ENCODE measurements around the gene SLC12A7. TPM values are rescaled to one million over a fixed set of nuclear protein-coding genes. Genes with fewer than 3 reads are reported as not detected.
"Not testable (repeated sequence)": the region's sequence is repeated elsewhere in the genome, so short reads cannot be mapped to it uniquely, and the experiment has no call there.

Gene SLC12A7
- total and polyA plus RNA-seq, 2 donors: 12.2 to 23.5 TPM

- 97% methylated on average over 36 of the region's 36 CpGs for WGBS
- Histone ChIP-seq H3K27ac (ENCODE audit: low read depth in 1 of 2, low read length in 1 of 2) (no peak overlapping the region), H3K9me3 (ENCODE audit: control insufficient read depth in 2 of 2, insufficient read depth in 1 of 2, low read length in 1 of 2) (peaks cover 0 to 3% of the 10 kb centered on the region in 2 donors), H3K4me3 (ENCODE audit: low read length in 2 of 2) (no peak overlapping the region), H3K27me3 (ENCODE audit: control insufficient read depth in 2 of 2, insufficient read depth in 1 of 2, low read length in 1 of 2) (no peaks in the 10 kb centered on the region), H3K4me1 (ENCODE audit: control insufficient read depth in 2 of 2, insufficient read depth in 2 of 2, low read length in 2 of 2) (no peaks in the 10 kb centered on the region), H3K36me3 (ENCODE audit: control insufficient read depth in 2 of 2, insufficient read depth in 2 of 2, low read length in 1 of 2) (peaks cover 54 to 57% of the 10 kb centered on the region in 2 donors)
- DNase-seq (ENCODE audit: low read depth in 6 of 9, low spot score in 9 of 9): no peak
These were observed 48.9 kb downstream of the SLC12A7 start for GRCh38 chr5:1062761-1063568.

DNA sequence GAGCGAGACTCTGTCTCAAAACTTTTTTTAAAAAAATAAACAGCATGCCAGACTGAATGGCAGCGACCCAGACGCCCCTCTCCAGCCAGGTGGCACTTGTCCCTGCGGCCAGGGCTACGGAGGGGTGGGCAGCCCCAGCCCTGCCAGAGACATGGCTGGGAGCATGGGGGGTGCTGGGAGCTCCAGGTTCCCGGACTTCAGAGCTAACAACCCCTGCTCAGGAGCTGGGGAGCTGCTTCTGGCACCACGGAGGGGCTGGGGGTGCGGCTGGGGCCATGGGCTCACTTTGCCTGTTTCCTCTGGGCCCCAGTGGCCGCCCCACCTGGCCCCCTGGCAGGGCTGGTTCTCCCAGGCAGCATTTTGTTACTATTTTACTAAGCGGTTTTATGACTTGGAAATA is 49.9 kb downstream of the SLC12A7 start:
- Histone ChIP-seq H3K4me1 (ENCODE audit: control insufficient read depth in 2 of 2, insufficient read depth in 2 of 2, low read length in 2 of 2) (no peaks in the 10 kb centered on the region), H3K27me3 (ENCODE audit: control insufficient read depth in 2 of 2, insufficient read depth in 1 of 2, low read length in 1 of 2) (no peaks in the 10 kb centered on the region), H3K9me3 (ENCODE audit: control insufficient read depth in 2 of 2, insufficient read depth in 1 of 2, low read length in 1 of 2) (peaks cover 0 to 3% of the 10 kb centered on the region in 2 donors), H3K27ac (ENCODE audit: low read depth in 1 of 2, low read length in 1 of 2) (no peak overlapping the region), H3K36me3 (ENCODE audit: control insufficient read depth in 2 of 2, insufficient read depth in 2 of 2, low read length in 1 of 2) (peaks cover 60 to 63% of the 10 kb centered on the region in 2 donors), H3K4me3 (ENCODE audit: low read length in 2 of 2) (no peak overlapping the region)
- 90% methylated on average over 10 of the region's 10 CpGs for WGBS
- no peak for DNase-seq (ENCODE audit: low read depth in 6 of 9, low spot score in 9 of 9)

- H3K27me3 ChIP-seq (ENCODE audit: control insufficient read depth in 2 of 2, insufficient read depth in 1 of 2, low read length in 1 of 2); H3K27ac ChIP-seq (ENCODE audit: low read depth in 1 of 2, low read length in 1 of 2); H3K9me3 ChIP-seq (ENCODE audit: control insufficient read depth in 2 of 2, insufficient read depth in 1 of 2, low read length in 1 of 2); H3K4me3 ChIP-seq (ENCODE audit: low read length in 2 of 2); DNase-seq (ENCODE audit: low read depth in 6 of 9, low spot score in 9 of 9); H3K4me1 ChIP-seq (ENCODE audit: control insufficient read depth in 2 of 2, insufficient read depth in 2 of 2, low read length in 2 of 2): not testable (repeated sequence)
- WGBS: over 99% methylated on average over 15 of the region's 43 CpGs
- H3K36me3 ChIP-seq (ENCODE audit: control insufficient read depth in 2 of 2, insufficient read depth in 2 of 2, low read length in 1 of 2): peaks cover 64 to 65% of the 10 kb centered on the region in 2 donors
These were observed 50.6 kb downstream of the SLC12A7 start for GRCh38 chr5:1061292-1061691.

GRCh38 chr5:1060535-1060981 is 51.3 kb downstream of the SLC12A7 start:
- no peak overlapping the region for H3K4me3 ChIP-seq (ENCODE audit: low read length in 2 of 2)
- WGBS: 91% methylated on average over 24 of the region's 24 CpGs
- DNase-seq (ENCODE audit: low read depth in 6 of 9, low spot score in 9 of 9): no peak
- no peaks in the 10 kb centered on the region for H3K27me3 ChIP-seq (ENCODE audit: control insufficient read depth in 2 of 2, insufficient read depth in 1 of 2, low read length in 1 of 2)
- H3K4me1 ChIP-seq (ENCODE audit: control insufficient read depth in 2 of 2, insufficient read depth in 2 of 2, low read length in 2 of 2): no peaks in the 10 kb centered on the region
- peaks cover 65 to 71% of the 10 kb centered on the region in 2 donors for H3K36me3 ChIP-seq (ENCODE audit: control insufficient read depth in 2 of 2, insufficient read depth in 2 of 2, low read length in 1 of 2)
- H3K9me3 ChIP-seq (ENCODE audit: control insufficient read depth in 2 of 2, insufficient read depth in 1 of 2, low read length in 1 of 2): peaks cover 0 to 3% of the 10 kb centered on the region in 2 donors
- no peak overlapping the region for H3K27ac ChIP-seq (ENCODE audit: low read depth in 1 of 2, low read length in 1 of 2)

DNA sequence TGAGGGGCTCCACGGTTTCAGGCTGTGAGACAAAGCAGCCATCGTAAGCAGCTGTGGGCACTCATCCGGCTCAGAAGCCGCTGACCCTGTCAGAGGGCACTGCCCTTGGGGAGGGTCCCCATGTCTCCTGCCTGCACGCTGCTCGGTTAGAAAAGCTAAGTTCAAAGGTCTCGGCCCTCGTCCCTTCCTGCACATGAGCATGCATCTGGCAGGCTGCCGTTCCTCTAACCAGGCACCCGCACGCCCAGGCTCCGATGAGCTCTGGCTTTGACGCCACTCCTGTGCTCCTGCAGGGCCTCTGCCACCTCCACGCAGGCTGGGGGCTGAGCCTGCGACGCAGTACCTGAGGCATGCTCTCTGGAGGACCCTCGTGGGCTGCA is 52.0 kb downstream of the SLC12A7 start:
- 95% methylated on average over 17 of the region's 17 CpGs for WGBS
- Histone ChIP-seq H3K9me3 (ENCODE audit: control insufficient read depth in 2 of 2, insufficient read depth in 1 of 2, low read length in 1 of 2) (peaks cover 0 to 3% of the 10 kb centered on the region in 2 donors), H3K36me3 (ENCODE audit: control insufficient read depth in 2 of 2, insufficient read depth in 2 of 2, low read length in 1 of 2) (peaks cover 65 to 68% of the 10 kb centered on the region in 2 donors), H3K4me1 (ENCODE audit: control insufficient read depth in 2 of 2, insufficient read depth in 2 of 2, low read length in 2 of 2) (no peaks in the 10 kb centered on the region), H3K27ac (ENCODE audit: low read depth in 1 of 2, low read length in 1 of 2) (no peak overlapping the region), H3K27me3 (ENCODE audit: control insufficient read depth in 2 of 2, insufficient read depth in 1 of 2, low read length in 1 of 2) (no peaks in the 10 kb centered on the region), H3K4me3 (ENCODE audit: low read length in 2 of 2) (no peak overlapping the region)
- DNase-seq (ENCODE audit: low read depth in 6 of 9, low spot score in 9 of 9): no peak

GRCh38 chr5:1058988-1059883 is 52.6 kb downstream of the SLC12A7 start:
- no peak overlapping the region for H3K27ac ChIP-seq (ENCODE audit: low read depth in 1 of 2, low read length in 1 of 2)
- no peak overlapping the region for H3K4me3 ChIP-seq (ENCODE audit: low read length in 2 of 2)
- 98% methylated on average over 34 of the region's 34 CpGs for WGBS
- peaks cover 0 to 3% of the 10 kb centered on the region in 2 donors for H3K9me3 ChIP-seq (ENCODE audit: control insufficient read depth in 2 of 2, insufficient read depth in 1 of 2, low read length in 1 of 2)
- H3K36me3 ChIP-seq (ENCODE audit: control insufficient read depth in 2 of 2, insufficient read depth in 2 of 2, low read length in 1 of 2): peaks cover 64 to 68% of the 10 kb centered on the region in 2 donors
- H3K27me3 ChIP-seq (ENCODE audit: control insufficient read depth in 2 of 2, insufficient read depth in 1 of 2, low read length in 1 of 2): no peaks in the 10 kb centered on the region
- no peak for DNase-seq (ENCODE audit: low read depth in 6 of 9, low spot score in 9 of 9)
- H3K4me1 ChIP-seq (ENCODE audit: control insufficient read depth in 2 of 2, insufficient read depth in 2 of 2, low read length in 2 of 2): no peaks in the 10 kb centered on the region

DNA sequence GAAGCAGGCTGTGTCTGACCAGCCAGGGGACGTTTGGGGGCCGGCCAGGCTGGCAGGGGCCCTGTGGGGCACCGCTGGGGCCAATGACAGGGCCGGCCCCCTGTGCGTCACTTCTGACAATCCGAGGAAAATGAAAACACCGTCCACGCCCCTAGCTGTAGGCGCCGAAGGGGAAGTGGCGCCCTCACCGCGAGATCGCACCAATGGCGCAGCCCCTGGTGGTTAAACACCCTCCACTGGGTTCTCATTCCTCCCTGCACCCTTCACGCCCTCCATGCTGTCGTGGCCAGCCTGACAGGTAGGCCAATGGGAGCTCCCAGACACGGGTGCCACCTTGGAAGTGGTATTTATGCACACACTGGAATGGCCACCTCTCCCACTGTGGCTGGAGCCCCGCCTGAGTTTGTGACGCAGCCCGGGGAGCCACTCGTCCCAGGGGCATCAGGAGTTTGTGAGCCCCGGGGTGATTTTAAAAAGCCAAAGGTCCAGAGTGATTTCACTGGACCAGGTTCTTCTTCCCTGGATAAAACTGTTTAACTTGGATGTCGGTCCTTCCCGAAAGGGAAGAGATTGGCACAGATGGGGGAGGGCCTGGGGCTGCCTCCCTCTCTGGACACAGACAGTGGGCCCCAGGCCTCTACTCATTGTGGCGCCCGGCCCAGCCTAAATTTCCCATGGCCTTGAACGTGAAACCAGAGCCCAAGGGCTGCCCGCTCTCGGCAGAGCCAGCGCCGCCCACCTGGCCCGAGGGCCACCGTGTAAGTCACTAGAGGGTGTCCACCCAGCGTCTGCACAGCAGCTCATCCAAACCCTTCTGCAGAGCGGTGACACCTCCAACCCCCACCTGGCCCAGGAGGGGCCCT is 53.5 kb downstream of the SLC12A7 start:
- Histone ChIP-seq H3K4me3 (ENCODE audit: low read length in 2 of 2) (no peak overlapping the region), H3K9me3 (ENCODE audit: control insufficient read depth in 2 of 2, insufficient read depth in 1 of 2, low read length in 1 of 2) (peaks cover 0 to 3% of the 10 kb centered on the region in 2 donors), H3K27ac (ENCODE audit: low read depth in 1 of 2, low read length in 1 of 2) (no peak overlapping the region), H3K4me1 (ENCODE audit: control insufficient read depth in 2 of 2, insufficient read depth in 2 of 2, low read length in 2 of 2) (no peaks in the 10 kb centered on the region), H3K36me3 (ENCODE audit: control insufficient read depth in 2 of 2, insufficient read depth in 2 of 2, low read length in 1 of 2) (peaks cover 60 to 69% of the 10 kb centered on the region in 2 donors), H3K27me3 (ENCODE audit: control insufficient read depth in 2 of 2, insufficient read depth in 1 of 2, low read length in 1 of 2) (no peaks in the 10 kb centered on the region)
- no peak for DNase-seq (ENCODE audit: low read depth in 6 of 9, low spot score in 9 of 9)
- whole genome bisulfite sequencing: 97% methylated on average over 36 of the region's 36 CpGs

DNA sequence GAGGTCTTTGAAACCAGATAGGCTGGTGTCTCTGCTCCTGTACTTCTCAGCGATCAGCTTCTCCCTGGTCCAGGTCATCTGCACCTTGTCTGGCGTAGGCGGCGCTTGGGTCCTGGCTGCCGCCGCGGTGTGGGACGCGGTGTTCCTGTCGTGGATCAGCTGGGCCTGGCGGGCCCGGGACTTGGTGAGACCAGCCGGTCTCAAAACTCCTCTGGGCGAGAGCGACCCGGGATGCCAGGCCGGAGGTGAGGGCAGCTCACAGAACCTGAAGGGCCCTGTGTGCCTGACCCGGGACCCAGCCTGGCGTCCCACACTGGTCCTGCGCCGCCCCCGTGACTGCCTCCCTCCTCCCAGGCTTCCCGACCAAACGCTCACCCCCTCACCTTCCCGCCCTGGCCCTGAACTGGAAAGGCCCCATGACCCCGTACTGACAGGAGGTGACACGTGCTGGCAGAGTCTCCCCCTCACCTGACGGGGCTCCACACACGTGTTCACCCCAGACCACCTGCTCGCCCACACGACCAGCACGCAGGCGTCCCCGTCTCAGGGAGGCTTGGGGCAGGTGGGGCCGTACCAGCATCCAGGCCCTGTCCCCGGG is 54.3 kb downstream of the SLC12A7 start:
- Histone ChIP-seq H3K27me3 (ENCODE audit: control insufficient read depth in 2 of 2, insufficient read depth in 1 of 2, low read length in 1 of 2) (no peaks in the 10 kb centered on the region), H3K27ac (ENCODE audit: low read depth in 1 of 2, low read length in 1 of 2) (no peak overlapping the region), H3K4me3 (ENCODE audit: low read length in 2 of 2) (no peak overlapping the region), H3K9me3 (ENCODE audit: control insufficient read depth in 2 of 2, insufficient read depth in 1 of 2, low read length in 1 of 2) (peaks cover 0 to 3% of the 10 kb centered on the region in 2 donors), H3K36me3 (ENCODE audit: control insufficient read depth in 2 of 2, insufficient read depth in 2 of 2, low read length in 1 of 2) (peaks cover 60 to 68% of the 10 kb centered on the region in 2 donors), H3K4me1 (ENCODE audit: control insufficient read depth in 2 of 2, insufficient read depth in 2 of 2, low read length in 2 of 2) (no peaks in the 10 kb centered on the region)
- no peak for DNase-seq (ENCODE audit: low read depth in 6 of 9, low spot score in 9 of 9)
- 93% methylated on average over 36 of the region's 36 CpGs for WGBS
